ENCODE data around the gene GMPPA. TPM values are rescaled to one million over a fixed set of nuclear protein-coding genes. Genes with fewer than 3 reads are reported as not detected.

Gene GMPPA
- total RNA-seq, 1 donor from 2014 or later: 42.5 TPM

DNA sequence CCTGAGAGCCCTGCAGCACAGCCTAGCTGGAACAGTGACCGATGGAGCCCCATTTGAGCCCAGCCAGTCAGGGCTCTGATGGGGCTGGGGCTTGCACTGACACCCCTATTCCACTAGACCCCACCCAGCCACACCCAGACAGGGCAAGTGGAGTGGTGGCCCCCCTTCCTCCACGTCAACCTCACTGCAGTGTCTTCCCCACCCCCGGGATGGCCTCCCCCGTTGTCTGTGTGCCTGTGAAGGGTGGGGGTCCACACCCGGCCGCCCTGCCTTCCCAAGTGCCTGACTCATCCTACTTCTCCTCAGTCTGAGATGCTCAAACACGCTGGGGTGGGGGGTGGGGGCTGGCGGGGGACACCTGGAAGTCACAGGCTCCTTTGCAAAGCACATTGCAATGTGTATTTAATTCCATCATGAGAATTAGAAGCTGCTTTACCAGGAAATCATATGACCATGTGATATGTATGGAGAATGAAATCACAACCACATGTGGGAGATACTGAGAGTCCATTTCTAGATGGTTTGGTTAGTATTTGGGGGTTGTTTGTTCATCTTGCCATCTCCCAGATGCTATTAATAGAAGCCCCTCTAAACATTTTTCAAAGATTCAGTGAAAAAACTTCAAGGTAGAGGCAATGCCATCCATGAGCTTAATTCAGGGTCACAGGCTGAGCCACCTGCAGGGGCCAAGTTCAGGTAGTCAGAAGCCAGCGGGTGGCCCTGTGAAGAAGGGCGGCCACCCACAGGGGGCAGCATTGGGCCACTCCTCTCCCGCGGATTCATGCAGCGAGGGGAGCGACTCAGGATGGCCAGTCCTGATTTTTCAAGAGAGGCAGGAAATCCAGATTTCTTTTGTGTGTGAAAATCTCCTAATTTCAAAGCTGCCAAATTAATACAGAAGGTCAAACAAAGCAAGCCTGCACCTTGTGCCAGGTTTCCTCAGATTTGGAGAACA, 22.7 kb upstream of the GMPPA start:
- H3K4me1 Mint-ChIP-seq (ENCODE audit: unreplicated experiment): peaks cover 9% of the 10 kb centered on the region
- peak overlapping the region; percentile 52 for H3K4me3 Mint-ChIP-seq (ENCODE audit: unreplicated experiment)
- H3K27ac Mint-ChIP-seq (ENCODE audit: unreplicated experiment): peak overlapping the region; percentile 52
- no peak for DNase-seq (ENCODE audit: extremely low spot score, unreplicated experiment)
- TF ChIP-seq, protein P1, sequence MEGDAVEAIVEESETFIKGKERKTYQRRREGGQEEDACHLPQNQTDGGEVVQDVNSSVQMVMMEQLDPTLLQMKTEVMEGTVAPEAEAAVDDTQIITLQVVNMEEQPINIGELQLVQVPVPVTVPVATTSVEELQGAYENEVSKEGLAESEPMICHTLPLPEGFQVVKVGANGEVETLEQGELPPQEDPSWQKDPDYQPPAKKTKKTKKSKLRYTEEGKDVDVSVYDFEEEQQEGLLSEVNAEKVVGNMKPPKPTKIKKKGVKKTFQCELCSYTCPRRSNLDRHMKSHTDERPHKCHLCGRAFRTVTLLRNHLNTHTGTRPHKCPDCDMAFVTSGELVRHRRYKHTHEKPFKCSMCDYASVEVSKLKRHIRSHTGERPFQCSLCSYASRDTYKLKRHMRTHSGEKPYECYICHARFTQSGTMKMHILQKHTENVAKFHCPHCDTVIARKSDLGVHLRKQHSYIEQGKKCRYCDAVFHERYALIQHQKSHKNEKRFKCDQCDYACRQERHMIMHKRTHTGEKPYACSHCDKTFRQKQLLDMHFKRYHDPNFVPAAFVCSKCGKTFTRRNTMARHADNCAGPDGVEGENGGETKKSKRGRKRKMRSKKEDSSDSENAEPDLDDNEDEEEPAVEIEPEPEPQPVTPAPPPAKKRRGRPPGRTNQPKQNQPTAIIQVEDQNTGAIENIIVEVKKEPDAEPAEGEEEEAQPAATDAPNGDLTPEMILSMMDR (IDR thresholded peaks at IDR 0.05): peak; percentile 91
- no peaks in the 10 kb centered on the region for H3K9me3 Mint-ChIP-seq (ENCODE audit: unreplicated experiment)
- peaks cover 3% of the 10 kb centered on the region for H3K36me3 Mint-ChIP-seq (ENCODE audit: unreplicated experiment)
- no peaks in the 10 kb centered on the region for H3K27me3 Mint-ChIP-seq (ENCODE audit: unreplicated experiment)

DNA sequence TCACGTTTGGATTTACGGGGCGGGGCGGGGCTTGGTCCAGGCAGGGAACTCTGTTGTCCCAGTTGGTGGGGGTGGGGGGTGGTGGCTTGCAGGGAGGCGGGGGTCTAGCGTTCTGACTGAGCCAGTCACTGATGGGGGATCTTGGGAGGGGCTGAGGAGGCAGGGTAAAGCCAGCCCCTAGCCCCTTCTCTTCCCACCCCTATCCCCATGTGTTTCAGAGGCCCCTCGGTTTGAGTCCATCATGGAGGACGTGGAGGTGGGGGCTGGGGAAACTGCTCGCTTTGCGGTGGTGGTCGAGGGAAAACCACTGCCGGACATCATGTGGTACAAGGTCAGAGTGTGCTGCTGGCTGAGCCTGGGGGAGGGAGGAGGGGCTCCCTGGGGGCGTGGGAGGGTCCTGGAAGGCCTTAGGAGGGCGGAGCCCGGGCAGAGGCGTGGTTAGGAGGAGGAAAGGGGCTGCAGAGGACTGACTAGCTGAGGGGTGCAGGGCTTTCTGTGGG, 22.0 kb upstream of the GMPPA start:
- Mint-ChIP-seq H3K4me1 (ENCODE audit: unreplicated experiment) (peaks cover 9% of the 10 kb centered on the region), H3K9me3 (ENCODE audit: unreplicated experiment) (no peaks in the 10 kb centered on the region), H3K27ac (ENCODE audit: unreplicated experiment) (no peak overlapping the region), H3K27me3 (ENCODE audit: unreplicated experiment) (no peaks in the 10 kb centered on the region), H3K4me3 (ENCODE audit: unreplicated experiment) (peak overlapping the region; percentile 52), H3K36me3 (ENCODE audit: unreplicated experiment) (peaks cover 3% of the 10 kb centered on the region)
- TF ChIP-seq, protein P1 (IDR thresholded peaks at IDR 0.05): no peak
- DNase-seq (ENCODE audit: extremely low spot score, unreplicated experiment): no peak

DNA sequence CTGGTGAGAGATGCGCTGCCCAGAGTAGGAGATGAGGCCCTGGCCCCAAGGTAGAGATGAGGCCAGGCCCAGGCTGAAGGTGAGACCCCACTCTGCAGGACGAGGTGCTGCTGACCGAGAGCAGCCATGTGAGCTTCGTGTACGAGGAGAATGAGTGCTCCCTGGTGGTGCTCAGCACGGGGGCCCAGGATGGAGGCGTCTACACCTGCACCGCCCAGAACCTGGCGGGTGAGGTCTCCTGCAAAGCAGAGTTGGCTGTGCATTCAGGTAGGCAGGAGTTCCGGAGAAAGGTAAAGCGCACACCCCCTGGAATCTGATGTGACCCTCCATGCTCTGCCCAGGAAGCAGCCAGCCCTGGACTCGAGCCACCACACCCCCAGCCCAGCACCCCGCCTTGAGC, 21.5 kb upstream of the GMPPA start:
- TF ChIP-seq, protein P1 (IDR thresholded peaks at IDR 0.05): no peak
- H3K4me3 Mint-ChIP-seq (ENCODE audit: unreplicated experiment): no peak overlapping the region
- no peaks in the 10 kb centered on the region for H3K27me3 Mint-ChIP-seq (ENCODE audit: unreplicated experiment)
- no peak for DNase-seq (ENCODE audit: extremely low spot score, unreplicated experiment)
- peaks cover 3% of the 10 kb centered on the region for H3K36me3 Mint-ChIP-seq (ENCODE audit: unreplicated experiment)
- no peak overlapping the region for H3K27ac Mint-ChIP-seq (ENCODE audit: unreplicated experiment)
- no peaks in the 10 kb centered on the region for H3K9me3 Mint-ChIP-seq (ENCODE audit: unreplicated experiment)
- H3K4me1 Mint-ChIP-seq (ENCODE audit: unreplicated experiment): peaks cover 9% of the 10 kb centered on the region

DNA sequence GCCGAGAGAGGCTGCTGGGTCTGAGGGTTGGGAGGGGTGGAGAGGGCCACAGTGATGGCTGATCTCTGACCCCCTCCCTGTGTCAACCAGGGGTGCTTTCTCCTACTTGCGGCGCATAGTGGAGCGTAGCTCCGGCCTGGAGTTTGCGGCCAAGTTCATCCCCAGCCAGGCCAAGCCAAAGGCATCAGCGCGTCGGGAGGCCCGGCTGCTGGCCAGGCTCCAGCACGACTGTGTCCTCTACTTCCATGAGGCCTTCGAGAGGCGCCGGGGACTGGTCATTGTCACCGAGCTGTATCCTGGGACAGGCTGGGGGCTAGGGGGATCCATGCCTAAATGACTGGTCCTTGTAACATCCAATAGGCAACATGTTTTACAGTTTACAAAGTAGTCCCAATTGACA, 20.9 kb upstream of the GMPPA start:
- Mint-ChIP-seq H3K36me3 (ENCODE audit: unreplicated experiment) (peaks cover 5% of the 10 kb centered on the region), H3K4me1 (ENCODE audit: unreplicated experiment) (peaks cover 9% of the 10 kb centered on the region), H3K4me3 (ENCODE audit: unreplicated experiment) (no peak overlapping the region), H3K9me3 (ENCODE audit: unreplicated experiment) (no peaks in the 10 kb centered on the region), H3K27ac (ENCODE audit: unreplicated experiment) (no peak overlapping the region), H3K27me3 (ENCODE audit: unreplicated experiment) (no peaks in the 10 kb centered on the region)
- TF ChIP-seq, protein P1 (IDR thresholded peaks at IDR 0.05): no peak
- no peak for DNase-seq (ENCODE audit: extremely low spot score, unreplicated experiment)

DNA sequence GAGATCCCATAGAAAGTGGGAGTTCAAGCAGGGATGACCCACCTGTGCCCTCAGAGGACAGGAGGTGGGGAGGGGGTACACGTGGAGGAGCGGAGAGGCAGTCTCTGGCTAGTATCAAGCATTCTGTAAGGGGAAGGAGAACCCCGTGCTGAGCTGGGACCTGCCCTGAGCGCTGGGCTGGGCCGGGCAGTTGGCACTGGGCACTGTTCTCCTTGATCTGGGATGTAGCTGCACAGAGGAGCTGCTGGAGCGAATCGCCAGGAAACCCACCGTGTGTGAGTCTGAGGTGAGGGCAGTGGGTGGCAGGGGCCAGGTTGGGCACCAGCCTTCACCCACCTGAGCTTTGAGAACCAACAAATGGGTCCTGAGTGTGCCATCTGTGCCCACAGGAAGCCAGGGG, 19.8 kb upstream of the GMPPA start:
- peaks cover 9% of the 10 kb centered on the region for H3K4me1 Mint-ChIP-seq (ENCODE audit: unreplicated experiment)
- no peaks in the 10 kb centered on the region for H3K27me3 Mint-ChIP-seq (ENCODE audit: unreplicated experiment)
- no peaks in the 10 kb centered on the region for H3K9me3 Mint-ChIP-seq (ENCODE audit: unreplicated experiment)

More for the DNA sequence above, 19.8 kb upstream of the GMPPA start:
- no peak overlapping the region for H3K27ac Mint-ChIP-seq (ENCODE audit: unreplicated experiment)
- TF ChIP-seq, protein P1 (IDR thresholded peaks at IDR 0.05): no peak
- peaks cover 6% of the 10 kb centered on the region for H3K36me3 Mint-ChIP-seq (ENCODE audit: unreplicated experiment)
- no peak for DNase-seq (ENCODE audit: extremely low spot score, unreplicated experiment)
- H3K4me3 Mint-ChIP-seq (ENCODE audit: unreplicated experiment): no peak overlapping the region

Measured in osteocyte (in vitro differentiated cells).